ENCODE results near the gene ADCY3.

- TF ChIP-seq CTCF (IDR thresholded peaks at IDR 0.05) (no peak), POLR2AphosphoS5 (IDR thresholded peaks at IDR 0.05) (no peak)
Observed at GRCh38 chr2:24785671-24786321, 134.2 kb downstream of the ADCY3 start.
